ENCODE results near the gene YEATS2. TPM values are rescaled to one million over a fixed set of nuclear protein-coding genes. Genes with fewer than 3 reads are reported as not detected.

The YEATS2 gene
- total RNA-seq, 2 experiments from 2014 or later: 68.2 to 77.2 TPM

DNA sequence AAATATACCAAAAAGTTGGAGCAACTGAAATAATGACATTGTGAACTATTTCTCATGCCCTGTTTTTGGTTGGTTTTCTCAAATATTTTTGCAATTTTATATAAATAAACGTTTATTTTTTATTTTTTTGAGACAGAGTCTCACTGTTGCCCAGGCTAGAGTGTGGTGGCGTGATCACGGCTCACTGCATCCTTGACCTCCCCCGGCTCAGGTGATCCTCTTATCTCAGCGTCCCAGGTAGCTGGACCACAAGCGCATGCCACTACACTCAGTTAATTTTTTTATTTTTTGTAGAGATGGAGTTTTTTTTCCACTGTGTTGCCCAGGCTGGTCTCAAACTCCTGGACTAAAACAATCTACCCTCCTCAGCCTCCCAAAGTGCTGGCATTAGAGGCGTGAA, 45.6 kb downstream of the YEATS2 start:
- ChIA-PET POLR2A (no interaction called here), CTCF (ENCODE audit: unreplicated experiment) (no interaction called here)
- no peak for DNase-seq (ENCODE audit: low spot score)
- Histone ChIP-seq H3K36me3 (ENCODE audit: insufficient read depth, low read length) (peaks cover 77% of the 10 kb centered on the region), H2AFZ (ENCODE audit: low read length) (no peak overlapping the region), H3K4me3 (ENCODE audit: low read depth, low read length, poor library complexity, severe bottlenecking) (no peak overlapping the region), H3K4me1 (ENCODE audit: insufficient read depth, low read length, poor library complexity, severe bottlenecking) (no peaks in the 10 kb centered on the region), H3K27ac (ENCODE audit: low read depth, low read length, poor library complexity, severe bottlenecking) (no peak overlapping the region), H3K9me3 (ENCODE audit: low read length) (no peaks in the 10 kb centered on the region), H3K4me2 (ENCODE audit: low read length) (no peak overlapping the region), H3K79me2 (ENCODE audit: insufficient read depth, low read depth, low read length) (no peaks in the 10 kb centered on the region), H4K20me1 (ENCODE audit: insufficient read depth, low read length) (no peaks in the 10 kb centered on the region), H3K9me2 (ENCODE audit: insufficient read depth, low read length) (no peaks in the 10 kb centered on the region)
- BruUV-seq (replicated peaks): no TSS peak
- TF ChIP-seq, protein P1, sequence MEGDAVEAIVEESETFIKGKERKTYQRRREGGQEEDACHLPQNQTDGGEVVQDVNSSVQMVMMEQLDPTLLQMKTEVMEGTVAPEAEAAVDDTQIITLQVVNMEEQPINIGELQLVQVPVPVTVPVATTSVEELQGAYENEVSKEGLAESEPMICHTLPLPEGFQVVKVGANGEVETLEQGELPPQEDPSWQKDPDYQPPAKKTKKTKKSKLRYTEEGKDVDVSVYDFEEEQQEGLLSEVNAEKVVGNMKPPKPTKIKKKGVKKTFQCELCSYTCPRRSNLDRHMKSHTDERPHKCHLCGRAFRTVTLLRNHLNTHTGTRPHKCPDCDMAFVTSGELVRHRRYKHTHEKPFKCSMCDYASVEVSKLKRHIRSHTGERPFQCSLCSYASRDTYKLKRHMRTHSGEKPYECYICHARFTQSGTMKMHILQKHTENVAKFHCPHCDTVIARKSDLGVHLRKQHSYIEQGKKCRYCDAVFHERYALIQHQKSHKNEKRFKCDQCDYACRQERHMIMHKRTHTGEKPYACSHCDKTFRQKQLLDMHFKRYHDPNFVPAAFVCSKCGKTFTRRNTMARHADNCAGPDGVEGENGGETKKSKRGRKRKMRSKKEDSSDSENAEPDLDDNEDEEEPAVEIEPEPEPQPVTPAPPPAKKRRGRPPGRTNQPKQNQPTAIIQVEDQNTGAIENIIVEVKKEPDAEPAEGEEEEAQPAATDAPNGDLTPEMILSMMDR (conservative IDR thresholded peaks at IDR 0.05; ENCODE audit: low read length): no peak
- intact Hi-C loops (cut with micrococcal nuclease; ENCODE audit: unreplicated experiment): no loop called here

DNA sequence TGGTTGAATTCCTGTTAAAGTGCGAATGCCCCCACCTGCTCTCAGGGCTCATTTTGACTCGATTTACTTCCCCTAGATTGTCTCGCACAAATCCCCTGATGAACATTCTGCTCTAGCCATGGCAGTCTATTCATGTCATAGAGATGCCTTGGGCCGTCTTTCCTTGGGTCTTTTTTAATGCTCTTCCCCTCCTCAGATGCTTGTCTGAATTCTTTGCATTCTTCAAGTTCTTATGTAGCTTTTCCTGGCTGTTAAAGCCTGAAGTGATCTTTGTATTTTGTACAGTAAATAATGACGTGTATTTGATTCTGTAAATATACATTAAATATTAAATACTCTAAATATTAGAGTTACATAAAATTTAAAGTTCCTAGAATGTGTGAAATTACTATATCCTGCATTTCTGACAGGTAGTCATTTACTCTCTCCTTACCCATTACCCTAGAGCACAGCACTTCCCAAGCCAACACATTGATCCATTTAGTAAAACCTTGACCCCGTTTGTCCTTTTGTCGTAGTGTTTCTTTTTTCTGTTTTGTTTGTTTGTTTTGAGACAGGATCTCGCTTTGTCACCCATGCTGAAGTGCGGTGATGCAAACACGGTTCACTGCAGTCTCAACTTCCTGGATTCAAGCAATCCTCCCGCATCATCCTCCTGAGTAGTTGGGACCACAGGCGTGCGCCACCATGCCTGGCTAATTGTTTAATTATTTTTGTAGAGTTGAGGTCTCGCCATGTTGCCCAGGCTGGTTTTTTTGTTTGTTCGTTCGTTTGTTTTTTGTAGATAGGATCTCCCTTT, 47.9 kb downstream of the YEATS2 start:
- no peak overlapping the region for H3K27ac ChIP-seq (ENCODE audit: low read depth, low read length, poor library complexity, severe bottlenecking)
- POLR2A ChIA-PET: no interaction called here
- DNase-seq (ENCODE audit: low spot score): no peak
- no peaks in the 10 kb centered on the region for H4K20me1 ChIP-seq (ENCODE audit: insufficient read depth, low read length)
- no peak for TF ChIP-seq EZH2phosphoT487 (IDR thresholded peaks at IDR 0.05; ENCODE audit: borderline replicate concordance, low read depth, low read length)
- TF ChIP-seq, protein P1 (conservative IDR thresholded peaks at IDR 0.05; ENCODE audit: low read length): no peak
- no peaks in the 10 kb centered on the region for H3K79me2 ChIP-seq (ENCODE audit: insufficient read depth, low read depth, low read length)
- no peak overlapping the region for H2AFZ ChIP-seq (ENCODE audit: low read length)
- H3K4me2 ChIP-seq (ENCODE audit: low read length): no peak overlapping the region
- peaks cover 91% of the 10 kb centered on the region for H3K36me3 ChIP-seq (ENCODE audit: insufficient read depth, low read length)
- intact Hi-C loops (cut with micrococcal nuclease; ENCODE audit: unreplicated experiment): no loop called here
- BruUV-seq (replicated peaks): no TSS peak
- CTCF ChIA-PET (ENCODE audit: unreplicated experiment): no interaction called here
- no peak overlapping the region for H3K4me3 ChIP-seq (ENCODE audit: low read depth, low read length, poor library complexity, severe bottlenecking)
- no peaks in the 10 kb centered on the region for H3K4me1 ChIP-seq (ENCODE audit: insufficient read depth, low read length, poor library complexity, severe bottlenecking)
- H3K9me2 ChIP-seq (ENCODE audit: insufficient read depth, low read length): no peaks in the 10 kb centered on the region
- H3K9me3 ChIP-seq (ENCODE audit: low read length): no peaks in the 10 kb centered on the region

DNA sequence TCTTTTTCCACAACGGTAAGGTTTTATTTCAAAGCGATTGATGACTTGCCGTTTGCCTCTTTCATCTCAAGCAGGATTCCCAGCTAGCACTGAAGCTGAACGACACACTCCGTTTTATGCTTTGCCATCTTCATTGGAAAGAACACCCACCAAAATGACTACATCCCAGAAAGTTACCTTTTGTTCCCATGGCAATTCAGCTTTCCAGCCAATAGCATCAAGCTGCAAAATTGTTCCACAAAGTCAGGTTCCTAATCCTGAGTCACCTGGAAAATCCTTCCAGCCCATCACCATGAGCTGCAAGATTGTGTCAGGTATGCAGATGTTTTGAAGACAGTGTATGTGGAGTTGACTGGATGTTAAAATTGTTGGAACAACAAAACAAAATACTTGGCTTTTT, 56.5 kb downstream of the YEATS2 start:
- POLR2A ChIA-PET: interaction anchor here (1.0 kb wide), 1 partner anchor 40 kb away, joined by 3 read pairs; no protein-coding TSS in a partner anchor
- no peaks in the 10 kb centered on the region for H3K9me3 ChIP-seq (ENCODE audit: low read length)

More for the DNA sequence above, 56.5 kb downstream of the YEATS2 start:
- H3K27ac ChIP-seq (ENCODE audit: low read depth, low read length, poor library complexity, severe bottlenecking): no peak overlapping the region
- no peak overlapping the region for H3K4me3 ChIP-seq (ENCODE audit: low read depth, low read length, poor library complexity, severe bottlenecking)
- no TSS peak for BruUV-seq (replicated peaks)
- peaks cover 89% of the 10 kb centered on the region for H3K36me3 ChIP-seq (ENCODE audit: insufficient read depth, low read length)
- H4K20me1 ChIP-seq (ENCODE audit: insufficient read depth, low read length): no peaks in the 10 kb centered on the region
- TF ChIP-seq, protein P1 (conservative IDR thresholded peaks at IDR 0.05; ENCODE audit: low read length): no peak
- no peak for TF ChIP-seq EZH2phosphoT487 (IDR thresholded peaks at IDR 0.05; ENCODE audit: borderline replicate concordance, low read depth, low read length)
- no peak overlapping the region for H2AFZ ChIP-seq (ENCODE audit: low read length)
- CTCF ChIA-PET (ENCODE audit: unreplicated experiment): no interaction called here
- H3K4me1 ChIP-seq (ENCODE audit: insufficient read depth, low read length, poor library complexity, severe bottlenecking): no peaks in the 10 kb centered on the region
- intact Hi-C loops (cut with micrococcal nuclease; ENCODE audit: unreplicated experiment): no loop called here
- H3K9me2 ChIP-seq (ENCODE audit: insufficient read depth, low read length): no peaks in the 10 kb centered on the region
- no peak overlapping the region for H3K4me2 ChIP-seq (ENCODE audit: low read length)
- no peak for DNase-seq (ENCODE audit: low spot score)
- H3K79me2 ChIP-seq (ENCODE audit: insufficient read depth, low read depth, low read length): no peaks in the 10 kb centered on the region

Measured in OCI-LY7 (cell line).